ENCODE results near the gene ARHGAP24. TPM values are rescaled to one million over a fixed set of nuclear protein-coding genes. Genes with fewer than 3 reads are reported as not detected.
A peak's percentile ranks its signal among the peaks of the same experiment; 100 is the strongest.

ARHGAP24 gene
- total and polyA plus RNA-seq, 2 of the 13 experiments (the other 11 are each of a cell fraction or from before 2014, with no cell fraction given) = 0.07 to 0.55 TPM

GRCh38 chr4:85495621-85496020 lies 20.7 kb downstream of the ARHGAP24 start:
- H3K9ac ChIP-seq (ENCODE audit: insufficient read depth, low read depth, low read length) = no peak overlapping the region
- no peak for FAIRE-seq
- no peak overlapping the region for H3K4me2 ChIP-seq (ENCODE audit: low read depth, low read length)
- no peak overlapping the region for H3K4me3 ChIP-seq (replicated peaks in 1 of 3; ENCODE audit: insufficient read depth in 1 of 3, low read depth in 2 of 3, low read length in 3 of 3)
- no TSS peak for BruUV-seq (replicated peaks)
- no peak overlapping the region for H3K27ac ChIP-seq (ENCODE audit: extremely low read length, insufficient read depth, low read length)
- WGBS (ENCODE audit: low lambda C conversion rate) = 69% methylated on average over 3 of the region's 3 CpGs
- no peak for DNase-seq (ENCODE audit: low spot score)
- no peak for ATAC-seq
- no peaks in the 10 kb centered on the region for H3K27me3 ChIP-seq (ENCODE audit: control insufficient read depth in 1 of 2, insufficient read depth in 2 of 2, low read length in 2 of 2)
- H4K20me1 ChIP-seq (ENCODE audit: insufficient read depth, low read length) = no peaks in the 10 kb centered on the region
- in situ Hi-C loops (cut with HindIII; ENCODE audit: extremely low pct_ligation_motif_present, low pct_unique_long_range_greater_than_20kb) = no loop called here
- TF ChIP-seq HOMEZ (CRISPR knock-in tag; IDR thresholded peaks at IDR 0.05; ENCODE audit: low read depth) (no peak), MAFF (IDR thresholded peaks at IDR 0.05; ENCODE audit: low read depth, low read length) (peak; percentile 35; the same call in 1 of the 2 replicates), E2F1 (CRISPR knock-in tag; IDR thresholded peaks at IDR 0.05) (no peak), EP300 (IDR thresholded peaks at IDR 0.05; ENCODE audit: low read depth in 2 of 2, low read length in 2 of 2) (no peak), EP300 (CRISPR knock-in tag; IDR thresholded peaks at IDR 0.05; ENCODE audit: borderline replicate concordance) (no peak), KDM5B (CRISPR knock-in tag; IDR thresholded peaks at IDR 0.05; ENCODE audit: borderline replicate concordance) (no peak), MAFK (conservative IDR thresholded peaks at IDR 0.05 in 1 of 2, IDR thresholded peaks at IDR 0.05 in 1 of 2; ENCODE audit: low read length in 2 of 2) (peak; percentile 53 to 73; a peak in 3 of 4 replicates), ZNF672 (CRISPR knock-in tag; IDR thresholded peaks at IDR 0.05) (no peak), ZNF281 (CRISPR knock-in tag; IDR thresholded peaks at IDR 0.05; ENCODE audit: borderline replicate concordance) (no peak), ZBTB8A (CRISPR knock-in tag; IDR thresholded peaks at IDR 0.05; ENCODE audit: borderline replicate concordance, low read depth) (no peak), ZBTB43 (CRISPR knock-in tag; conservative IDR thresholded peaks at IDR 0.05) (no peak), ZFP41 (CRISPR knock-in tag; IDR thresholded peaks at IDR 0.05; ENCODE audit: borderline replicate concordance) (no peak), ZNF33B (CRISPR knock-in tag; IDR thresholded peaks at IDR 0.05) (no peak), TBP (CRISPR knock-in tag; IDR thresholded peaks at IDR 0.05) (no peak), NCOA2 (CRISPR knock-in tag; IDR thresholded peaks at IDR 0.05) (no peak)
- intact Hi-C loops (cut with micrococcal nuclease; ENCODE audit: unreplicated experiment) = no loop called here
- ChIA-PET CTCF (ENCODE audit: low intra/inter-chr PET ratio, low total read pairs) (no interaction called here), POLR2A (no interaction called here)
- no peaks in the 10 kb centered on the region for H3K36me3 ChIP-seq (replicated peaks in 1 of 2; ENCODE audit: control insufficient read depth in 1 of 2, insufficient read depth in 2 of 2, low read length in 2 of 2)
- H2AFZ ChIP-seq (ENCODE audit: low read length) = no peak overlapping the region
- H3K9me3 ChIP-seq (ENCODE audit: low read length) = no peaks in the 10 kb centered on the region
- no peaks in the 10 kb centered on the region for H3K79me2 ChIP-seq (ENCODE audit: insufficient read depth, low read length)
- no peaks in the 10 kb centered on the region for H3K4me1 ChIP-seq (ENCODE audit: insufficient read depth, low read length)

Measured in HepG2 (cell line).